GM21447 (cell line): ENCODE measurements around the gene FAM204A.

Experiments
- ATAC-seq: cut with Tn5 transposase; IDR thresholded peaks from one replicate; pipeline ENCODE4 v1.9.1; 2021; ENCODE audit not compliant: unreplicated experiment

FAM204A gene

DNA sequence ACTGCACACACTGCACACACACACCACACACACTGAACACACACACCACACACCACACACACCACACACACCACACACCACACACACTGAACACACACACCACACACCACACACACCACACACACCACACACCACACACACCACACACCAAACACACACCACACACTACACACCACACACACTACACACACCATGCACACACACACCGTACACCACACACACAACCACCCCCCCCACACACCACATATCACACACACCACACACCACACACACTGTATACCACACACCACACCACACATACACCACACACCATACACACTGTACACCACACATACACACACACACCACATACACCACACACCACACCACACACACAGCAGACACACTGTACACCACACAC is 59.5 kb downstream of the FAM204A start:
- ATAC-seq = no peak

- no peak for ATAC-seq
Observed at GRCh38 chr10:118278649-118279048, 63.5 kb downstream of the FAM204A start.

GRCh38 chr10:118277871-118278270 is 64.3 kb downstream of the FAM204A start:
- no peak for ATAC-seq

- no peak for ATAC-seq
Observed at GRCh38 chr10:118276727-118277126, 65.4 kb downstream of the FAM204A start.

DNA sequence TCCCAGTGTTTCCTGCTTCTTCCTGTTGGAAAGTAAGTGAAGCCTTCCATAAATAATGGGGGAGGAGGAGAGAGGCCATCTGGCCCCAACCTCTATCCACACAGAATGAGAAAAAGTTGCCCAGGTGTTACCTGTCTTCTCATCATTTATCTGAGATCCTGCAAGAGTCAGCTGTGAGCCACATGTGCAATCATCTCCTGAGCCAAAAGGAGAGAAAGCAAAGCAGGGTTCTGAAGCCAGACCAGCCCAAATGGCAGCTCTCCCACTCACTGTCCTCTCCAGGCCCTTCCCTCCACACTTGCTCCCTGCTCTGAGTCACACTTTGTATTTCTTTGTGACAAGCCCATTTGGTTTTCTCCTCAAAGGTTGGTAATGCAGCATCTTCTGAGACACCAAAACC is 65.9 kb downstream of the FAM204A start:
- no peak for ATAC-seq

DNA sequence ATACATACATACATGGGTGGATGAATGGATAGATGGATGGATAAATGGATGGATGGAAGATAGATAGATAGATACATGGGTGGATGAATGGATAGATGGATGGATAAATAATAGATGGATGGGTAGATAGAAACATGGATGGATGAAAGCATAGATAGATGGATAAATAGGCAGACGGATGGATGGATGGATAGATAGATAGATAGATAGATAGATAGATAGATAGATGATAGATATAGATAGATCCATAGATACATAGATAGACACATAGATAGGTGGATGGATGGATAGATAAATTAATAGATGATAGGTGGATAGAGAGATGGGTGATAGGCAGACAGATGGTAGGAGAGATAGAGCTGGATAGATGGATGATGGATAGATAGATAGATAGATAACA is 68.5 kb downstream of the FAM204A start:
- no peak for ATAC-seq

DNA sequence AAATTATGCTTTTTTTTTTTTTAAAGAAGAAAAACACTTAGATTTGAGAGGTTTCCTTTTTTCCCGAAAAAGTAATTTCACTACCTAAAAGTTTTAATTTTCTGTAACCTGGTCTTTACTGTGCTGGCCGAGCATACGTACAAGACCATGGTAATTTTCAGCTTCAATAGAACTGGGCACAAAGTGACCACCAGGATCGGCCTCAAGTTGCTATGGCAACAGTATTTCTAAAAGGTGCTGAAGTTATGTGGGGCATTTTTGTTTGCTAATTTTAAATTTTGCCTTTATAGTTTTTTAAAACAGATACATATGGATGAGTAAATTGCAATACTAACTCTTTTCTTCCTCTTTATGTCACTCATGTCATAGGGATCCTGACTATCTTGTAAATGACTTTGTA is 69.4 kb downstream of the FAM204A start:
- ATAC-seq = no peak

- no peak for ATAC-seq
Observed at GRCh38 chr10:118272149-118272721, 69.9 kb downstream of the FAM204A start.

DNA sequence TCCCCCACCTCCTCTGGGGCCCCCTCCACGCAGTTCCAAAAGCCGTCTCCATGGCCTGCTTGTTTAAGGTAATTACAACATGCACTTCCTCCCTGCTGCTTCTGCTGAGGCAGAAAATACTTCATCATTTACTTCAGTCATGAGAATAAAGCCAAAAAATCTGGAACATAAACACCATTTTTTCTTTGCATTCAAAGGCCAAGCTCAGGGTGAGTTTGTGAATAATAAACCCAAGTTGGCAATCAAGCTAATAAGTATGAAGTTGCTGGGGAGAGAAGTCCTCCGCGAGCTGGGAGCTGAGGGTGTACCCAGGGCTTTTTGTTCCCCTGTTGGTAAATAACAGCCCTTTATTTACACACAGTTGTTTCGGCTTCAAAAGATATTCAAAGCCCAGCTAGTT is 70.5 kb downstream of the FAM204A start:
- no peak for ATAC-seq

DNA sequence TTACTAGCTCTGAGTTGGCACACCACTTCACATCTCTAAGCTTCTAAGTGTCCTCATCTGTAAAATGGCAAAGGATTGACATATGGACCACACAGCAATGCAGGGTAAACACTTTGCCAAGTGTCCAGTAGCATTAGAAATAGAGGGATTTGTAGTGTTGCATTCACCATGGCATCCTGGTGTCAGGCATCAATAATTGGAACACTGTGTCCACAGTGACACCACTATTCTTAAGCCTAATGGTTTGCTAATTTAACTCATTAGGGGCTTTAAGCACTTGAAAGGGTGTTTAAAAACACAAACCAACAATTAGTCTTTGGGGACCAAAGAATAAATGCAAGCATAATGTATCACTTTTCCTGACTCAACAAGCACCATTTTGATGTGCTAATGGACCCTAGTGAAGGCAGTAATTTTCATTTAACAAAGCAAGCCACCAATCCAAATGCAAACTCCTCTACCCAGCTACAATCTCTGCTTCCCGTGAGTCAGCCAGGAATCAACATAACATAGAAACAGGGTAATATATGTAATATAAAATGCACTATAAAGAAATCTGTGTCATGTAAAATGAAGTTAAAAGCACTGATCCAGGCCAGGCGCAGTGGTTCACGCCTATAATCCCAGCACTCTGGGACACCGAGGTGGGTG is 75.9 kb downstream of the FAM204A start:
- ATAC-seq = no peak

DNA sequence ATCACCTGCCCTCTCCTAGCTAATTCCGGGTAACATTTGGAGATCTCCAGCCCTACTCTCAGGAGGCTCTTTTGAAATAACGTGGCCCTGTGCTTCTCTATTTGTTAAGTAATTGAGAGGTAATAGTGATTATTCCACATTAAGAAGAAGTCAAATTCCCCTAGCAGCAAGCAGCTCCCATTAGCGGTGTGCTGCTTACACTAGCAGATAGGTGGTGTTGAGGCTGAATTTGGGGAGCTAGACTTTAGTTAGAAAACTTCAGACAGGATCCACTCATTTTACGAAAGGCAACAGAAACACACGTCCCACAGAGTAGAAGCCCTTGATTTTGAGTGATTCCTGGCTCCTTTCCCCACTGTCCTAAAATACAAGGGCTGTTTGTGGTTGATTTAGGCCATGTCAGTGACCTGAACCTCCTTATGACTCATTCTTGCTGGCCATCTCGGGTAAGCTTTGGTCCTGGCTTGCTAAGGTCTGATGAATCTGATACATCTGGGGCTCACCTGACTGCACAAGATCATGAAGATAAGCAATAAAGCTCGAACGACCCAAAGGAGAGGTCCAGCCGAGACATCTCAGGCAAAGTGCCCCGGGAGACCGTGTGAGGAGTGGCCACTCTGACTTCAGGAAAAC is 77.2 kb downstream of the FAM204A start:
- ATAC-seq = no peak

- no peak for ATAC-seq
Observed at GRCh38 chr10:118264252-118264651, 77.9 kb downstream of the FAM204A start.

GRCh38 chr10:118262538-118262937 is 79.6 kb downstream of the FAM204A start:
- no peak for ATAC-seq

- ATAC-seq = no peak
Observed at GRCh38 chr10:118259288-118259906, 82.7 kb downstream of the FAM204A start.

GRCh38 chr10:118258285-118258684 is 83.8 kb downstream of the FAM204A start:
- no peak for ATAC-seq

DNA sequence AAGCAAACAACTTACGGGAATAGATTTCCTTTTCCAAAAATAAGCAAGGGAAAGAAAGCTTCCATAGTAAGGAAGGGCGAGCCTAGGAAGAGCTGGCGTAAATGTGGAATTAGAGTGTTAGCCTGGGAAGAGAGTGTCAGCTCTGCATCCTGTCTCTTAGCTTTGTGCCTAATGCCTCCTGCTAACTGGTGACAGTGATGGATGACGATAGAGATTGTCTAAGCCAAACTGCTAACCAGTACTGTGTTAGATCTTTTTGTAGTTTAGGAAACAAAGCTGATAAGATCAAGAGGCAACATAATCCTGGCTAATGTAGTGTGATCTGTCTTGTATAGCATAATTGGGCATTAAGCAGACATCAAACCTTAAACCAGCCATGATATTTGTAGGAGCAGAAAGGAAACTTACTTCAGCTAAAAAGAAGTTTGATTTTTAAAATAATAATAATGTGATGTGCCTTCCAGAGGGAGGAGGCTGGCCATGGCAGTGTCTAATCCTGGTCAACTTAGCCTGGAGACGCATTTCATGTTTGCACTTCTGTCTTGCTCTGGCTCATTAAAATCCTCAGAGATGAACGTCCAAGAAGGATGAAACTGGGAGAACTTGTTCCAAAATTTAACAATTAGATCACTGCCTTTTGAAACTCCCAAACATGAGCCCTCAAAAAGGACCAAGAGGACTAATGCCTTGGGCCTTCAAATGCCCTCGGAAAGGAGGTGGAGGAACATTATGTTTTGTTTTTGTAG is 85.1 kb downstream of the FAM204A start:
- ATAC-seq = no peak

- no peak for ATAC-seq
Observed at GRCh38 chr10:118256209-118256608, 85.9 kb downstream of the FAM204A start.

GRCh38 chr10:118255355-118255754 is 86.8 kb downstream of the FAM204A start:
- no peak for ATAC-seq

DNA sequence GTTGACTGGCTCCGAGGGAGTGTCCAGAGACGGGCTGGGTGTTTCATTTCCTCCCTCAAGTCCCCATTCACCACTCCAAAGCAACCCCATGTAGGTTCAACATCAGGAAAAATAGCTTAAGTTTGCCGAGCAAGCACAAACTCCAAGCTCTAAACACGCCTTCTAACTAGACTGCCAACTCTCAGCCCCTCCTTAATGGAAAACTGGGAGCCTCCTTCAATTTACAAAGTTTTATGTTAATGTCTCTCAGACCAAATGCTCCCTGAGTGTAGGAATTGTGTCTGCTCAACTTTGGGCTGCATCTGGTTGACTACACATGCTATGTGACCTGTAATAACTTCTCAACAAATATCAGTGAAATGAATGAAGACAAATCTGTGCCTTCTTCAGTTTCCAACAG is 87.5 kb downstream of the FAM204A start:
- no peak for ATAC-seq

GRCh38 chr10:118253397-118253796 is 88.7 kb downstream of the FAM204A start:
- no peak for ATAC-seq

GRCh38 chr10:118251791-118252190 is 90.3 kb downstream of the FAM204A start:
- no peak for ATAC-seq
